GM12878 (cell line): Measurements from ENCODE around the gene TOMT. TPM values are rescaled to one million over a fixed set of nuclear protein-coding genes. Genes with fewer than 3 reads are reported as not detected.

ENCODE experiments used
- ATAC-seq: fragments of 200-7000 bp; cut with Tn5 transposase; 3 replicates; pipeline ENCODE4 v1.9.1; 2020; ENCODE audit warnings: mild to moderate bottlenecking, moderate library complexity
- BruUV-seq: library from RNA; stranded (reverse); fragments of 400-500 nt; replicated peaks from 2 replicates; lab custom pipeline; 2021; lab: Mats Ljungman, UMichigan
- CTCF ChIA-PET: fragments of 300-600 bp; sonication (Branson Sonifier 250); formaldehyde crosslinking; extraction: SDS; loops from one replicate; lab custom pipeline; 2021; ENCODE audit warnings: inconsistent platforms; lab: Yijun Ruan, JAX
- POLR2A ChIA-PET: fragments of 350-600 bp; formaldehyde crosslinking; extraction: SDS; loops from one replicate; lab custom pipeline; 2021; ENCODE audit warnings: inconsistent platforms; lab: Charles Lee
- RAD21 ChIA-PET: fragments of 300-600 bp; sonication (Branson Sonifier 250); formaldehyde crosslinking; loops from one replicate; lab custom pipeline; 2023; ENCODE audit warnings: antibody characterized with exemption; ENCODE audit not compliant: unreplicated experiment; lab: Charles Lee
- SMC1A ChIA-PET: fragments of 300-600 bp; sonication (Branson Sonifier 250); formaldehyde crosslinking; loops from one replicate; lab custom pipeline; 2023; ENCODE audit not compliant: unreplicated experiment, uncharacterized antibody; lab: Charles Lee
- DNase-seq: peaks from one replicate; pipeline ENCODE4 v3.0.0-alpha.2; 2011; ENCODE audit warnings: low read depth, low spot score
- FAIRE-seq: peaks from 3 replicates; lab custom pipeline; 2011; peaks lifted over from hg19 to GRCh38; lab: Jason Lieb, UNC
- H2AFZ ChIP-seq: 2 replicates; pipeline ENCODE4 v1.6.0; 2011; ENCODE audit warnings: low read depth, low read length, control low read depth; ENCODE audit not compliant: control insufficient read depth
- H3K27ac ChIP-seq: 2 replicates; pipeline ENCODE4 v1.5.1; 2011; ENCODE audit warnings: control low read depth; ENCODE audit not compliant: control insufficient read depth, insufficient read depth
- H3K27me3 ChIP-seq, 2 experiments: replicated peaks in 1 of 2; 2 replicates each; pipeline versions ENCODE4 v1.6.0 to v1.6.1; 2011; ENCODE audit warnings: low read length in 1 of 2; ENCODE audit not compliant: control insufficient read depth in 2 of 2, insufficient read depth in 2 of 2
- H3K36me3 ChIP-seq, 2 experiments: 2 replicates each; pipeline ENCODE4 v1.5.1; 2011; ENCODE audit warnings: low read length in 1 of 2; ENCODE audit not compliant: control insufficient read depth in 2 of 2, insufficient read depth in 2 of 2
- H3K4me1 ChIP-seq: 2 replicates; pipeline ENCODE4 v1.6.1; 2011; ENCODE audit warnings: mild to moderate bottlenecking, low read length, moderate library complexity, mixed read lengths; ENCODE audit not compliant: control insufficient read depth, insufficient read depth
- H3K4me2 ChIP-seq: 2 replicates; pipeline ENCODE4 v1.6.0; 2011; ENCODE audit warnings: control low read depth; ENCODE audit not compliant: control insufficient read depth, insufficient read depth
- H3K4me3 ChIP-seq: fragments of 200-600 bp; sonication (generic); 2 replicates; pipeline ENCODE4 v1.5.1; 2016
- H3K79me2 ChIP-seq: 2 replicates; pipeline ENCODE4 v1.6.0; 2011; ENCODE audit warnings: low read length; ENCODE audit not compliant: control insufficient read depth, insufficient read depth
- H3K9ac ChIP-seq: 2 replicates; pipeline ENCODE4 v1.8.0; 2011; ENCODE audit warnings: low read length, control low read depth, mixed read lengths; ENCODE audit not compliant: control insufficient read depth, insufficient read depth
- H3K9me3 ChIP-seq: replicated peaks from 3 replicates; pipeline ENCODE4 v1.5.1; 2011; ENCODE audit warnings: mild to moderate bottlenecking, low read length; ENCODE audit not compliant: control insufficient read depth, insufficient read depth
- H4K20me1 ChIP-seq: 2 replicates; pipeline ENCODE4 v1.6.0; 2011; ENCODE audit not compliant: control insufficient read depth, insufficient read depth
- ASH2L ChIP-seq: fragments of 300-600, 200-600 bp; sonication (generic); IDR thresholded peaks from 2 replicates; pipeline ENCODE4 v1.6.1; 2017; ENCODE audit warnings: low read depth, mild to moderate bottlenecking, borderline replicate concordance
- DPF2 ChIP-seq: fragments of 450-650 bp; IDR thresholded peaks from 2 replicates; pipeline ENCODE4 v1.6.1; 2017; ENCODE audit warnings: mild to moderate bottlenecking
- EP300 ChIP-seq, 2 experiments: fragments of 150-350 bp in 1 of 2; IDR thresholded peaks; 2 replicates each; pipeline ENCODE4 v1.6.1; 2011 to 2012; ENCODE audit warnings: low read depth in 2 of 2, low read length in 2 of 2, borderline replicate concordance in 1 of 2, improper control_type of control experiment in 1 of 2, inconsistent platforms in 1 of 2; ENCODE audit not compliant: control insufficient read depth in 1 of 2
- FOS ChIP-seq: IDR thresholded peaks from 3 replicates; pipeline ENCODE4 v1.6.1; 2011; ENCODE audit warnings: borderline replicate concordance; ENCODE audit not compliant: insufficient read length; ENCODE audit errors: extremely low read depth
- FOXM1 ChIP-seq: IDR thresholded peaks from 2 replicates; pipeline ENCODE4 v1.6.1; 2012; ENCODE audit warnings: low read depth, mild to moderate bottlenecking, inconsistent platforms, low read length, moderate library complexity
- MTA3 ChIP-seq: IDR thresholded peaks from 2 replicates; pipeline ENCODE4 v1.6.1; 2012; ENCODE audit warnings: low read length, inconsistent platforms, borderline replicate concordance
- MXI1 ChIP-seq: fragments of 150-350 bp; IDR thresholded peaks from 2 replicates; pipeline ENCODE4 v1.6.1; 2011; ENCODE audit warnings: low read depth, mild to moderate bottlenecking, inconsistent platforms, low read length, improper control_type of control experiment
- NBN ChIP-seq: fragments of 450-650 bp; IDR thresholded peaks from 2 replicates; pipeline ENCODE4 v1.6.1; 2016
- POLR2AphosphoS5 ChIP-seq: IDR thresholded peaks from 2 replicates; pipeline ENCODE4 v1.6.1; 2011; ENCODE audit warnings: mild to moderate bottlenecking, low read length, inconsistent platforms
- RB1 ChIP-seq: fragments of 450-650 bp; formaldehyde crosslinking; IDR thresholded peaks from 2 replicates; pipeline ENCODE4 v1.6.1; 2017; ENCODE audit warnings: mild to moderate bottlenecking, borderline replicate concordance
- RELA ChIP-seq: fragments of 450-650 bp; IDR thresholded peaks from 2 replicates; pipeline ENCODE4 v1.8.0; 2014; ENCODE audit warnings: borderline replicate concordance; ENCODE audit not compliant: partially characterized antibody
- RELB ChIP-seq: fragments of 450-650 bp; IDR thresholded peaks from 2 replicates; pipeline ENCODE4 v1.6.1; 2017; ENCODE audit warnings: low read depth, mild to moderate bottlenecking, moderate library complexity
- SIN3A ChIP-seq: IDR thresholded peaks from 2 replicates; pipeline ENCODE4 v1.6.1; 2012; ENCODE audit warnings: low read depth, low read length, improper control_type of control experiment
- STAT3 ChIP-seq: IDR thresholded peaks from 2 replicates; pipeline ENCODE4 v1.6.1; 2011; ENCODE audit warnings: low read depth, low read length, improper control_type of control experiment
- SUZ12 ChIP-seq: fragments of 200-600 bp; sonication (generic); IDR thresholded peaks from one replicate; pipeline ENCODE4 v1.6.1; 2018; ENCODE audit warnings: antibody characterized with exemption, mild to moderate bottlenecking; ENCODE audit not compliant: unreplicated experiment
- TCF12 ChIP-seq: IDR thresholded peaks from 2 replicates; pipeline ENCODE4 v1.6.1; 2011; ENCODE audit warnings: low read depth, mild to moderate bottlenecking, low read length
- WGBS: methylation state at CpG from one replicate; pipeline ENCODE4 v1.1.6; 2016; ENCODE audit warnings: low lambda C conversion rate; ENCODE audit not compliant: insufficient replicate concordance, insufficient coverage; ENCODE audit errors: missing lambda C conversion rate; 5-methylcytosine and 5-hydroxymethylcytosine counted together
- in situ Hi-C: fragments of 300-500 bp; cut with MboI; formaldehyde crosslinking; loops from 9 replicates; pipeline ENCODE4 v1.14.3; 2018; ENCODE audit warnings: mixed read lengths
- intact Hi-C: fragments of 100-400 bp; cut with micrococcal nuclease; formaldehyde crosslinking; loops from one replicate; pipeline ENCODE4 v1.14.2; 2022; ENCODE audit not compliant: unreplicated experiment
- polyA plus RNA-seq, 11 experiments: library from polyadenylated mRNA; depleted of rRNA in 4 of 11; unstranded in 6 of 11; stranded (reverse) in 5 of 11; fragments of >200 nt; fragmentation: Nextera tagmentation in 4 of 11; fragmentation: Illumina TruSeq in 1 of 11; extraction: Ambion mirVana in 4 of 11; extraction: Trizol in 1 of 11; gene quantifications; 1 replicate in 1 of 11; 2 replicates in 10 of 11; pipeline versions ENCODE4 v1.2.1 to v1.2.3, GENCODE V29; 2011 to 2016; ENCODE audit warnings: inconsistent platforms in 2 of 11, missing spikeins in 2 of 11, low read depth in 1 of 11
- total RNA-seq, 4 experiments: library from RNA; depleted of rRNA in 3 of 4; stranded (reverse); fragments of >200 nt in 3 of 4; fragmentation: Illumina TruSeq in 1 of 4; extraction: Trizol in 1 of 4; gene quantifications; 2 replicates each; pipeline versions ENCODE4 v1.2.1 to v1.2.3, GENCODE V29; 2013 to 2021
- TF ChIP-seq, protein P1 (sequence below): fragments of 450-650 bp; IDR thresholded peaks from 2 replicates; pipeline ENCODE4 v1.6.1; 2017; ENCODE audit warnings: mild to moderate bottlenecking
- TF ChIP-seq, protein P2 (sequence below): fragments of 450-650 bp; IDR thresholded peaks from 2 replicates; pipeline ENCODE4 v1.6.1; 2017; ENCODE audit warnings: mild to moderate bottlenecking, moderate library complexity

Gene TOMT
- total and polyA plus RNA-seq, 10 of the 15 experiments (the other 5 are each of a cell fraction or from before 2014, with no cell fraction given) = not detected

- ChIA-PET SMC1A (no interaction called here), CTCF (interaction anchor here (0.6 to 1.1 kb wide), 2 partner anchors 26 to 137 kb away, joined by 5 to 6 read pairs; no protein-coding TSS in a partner anchor), POLR2A (no interaction called here), RAD21 (no interaction called here)
- Histone ChIP-seq H3K36me3 (no peaks in the 10 kb centered on the region), H3K4me1 (no peaks in the 10 kb centered on the region), H3K4me2 (no peak overlapping the region), H2AFZ (no peak overlapping the region), H3K9me3 (no peaks in the 10 kb centered on the region; the same call in 2 of the 3 replicates), H4K20me1 (no peaks in the 10 kb centered on the region), H3K9ac (no peak overlapping the region), H3K27me3 (no peaks in the 10 kb centered on the region), H3K27ac (no peak overlapping the region), H3K4me3 (no peak overlapping the region), H3K79me2 (no peaks in the 10 kb centered on the region)
- no TSS peak for BruUV-seq
- WGBS = 50% methylated on average over 2 of the region's 2 CpGs
- TF ChIP-seq FOS (no peak), EP300 (IDR thresholded peaks at IDR 0.05; ENCODE audit: borderline replicate concordance in 1 of 2, control insufficient read depth in 1 of 2, low read depth in 2 of 2, low read length in 2 of 2) (no peak), RB1 (no peak), SUZ12 (no peak), DPF2 (no peak), RELB (no peak), STAT3 (no peak), NBN (no peak), MXI1 (no peak), RELA (no peak), FOXM1 (no peak), SIN3A (no peak), MTA3 (no peak), POLR2AphosphoS5 (no peak), TCF12 (no peak), ASH2L (no peak)
- TF ChIP-seq, protein P1, sequence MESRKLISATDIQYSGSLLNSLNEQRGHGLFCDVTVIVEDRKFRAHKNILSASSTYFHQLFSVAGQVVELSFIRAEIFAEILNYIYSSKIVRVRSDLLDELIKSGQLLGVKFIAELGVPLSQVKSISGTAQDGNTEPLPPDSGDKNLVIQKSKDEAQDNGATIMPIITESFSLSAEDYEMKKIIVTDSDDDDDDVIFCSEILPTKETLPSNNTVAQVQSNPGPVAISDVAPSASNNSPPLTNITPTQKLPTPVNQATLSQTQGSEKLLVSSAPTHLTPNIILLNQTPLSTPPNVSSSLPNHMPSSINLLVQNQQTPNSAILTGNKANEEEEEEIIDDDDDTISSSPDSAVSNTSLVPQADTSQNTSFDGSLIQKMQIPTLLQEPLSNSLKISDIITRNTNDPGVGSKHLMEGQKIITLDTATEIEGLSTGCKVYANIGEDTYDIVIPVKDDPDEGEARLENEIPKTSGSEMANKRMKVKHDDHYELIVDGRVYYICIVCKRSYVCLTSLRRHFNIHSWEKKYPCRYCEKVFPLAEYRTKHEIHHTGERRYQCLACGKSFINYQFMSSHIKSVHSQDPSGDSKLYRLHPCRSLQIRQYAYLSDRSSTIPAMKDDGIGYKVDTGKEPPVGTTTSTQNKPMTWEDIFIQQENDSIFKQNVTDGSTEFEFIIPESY = no peak
- TF ChIP-seq, protein P2, sequence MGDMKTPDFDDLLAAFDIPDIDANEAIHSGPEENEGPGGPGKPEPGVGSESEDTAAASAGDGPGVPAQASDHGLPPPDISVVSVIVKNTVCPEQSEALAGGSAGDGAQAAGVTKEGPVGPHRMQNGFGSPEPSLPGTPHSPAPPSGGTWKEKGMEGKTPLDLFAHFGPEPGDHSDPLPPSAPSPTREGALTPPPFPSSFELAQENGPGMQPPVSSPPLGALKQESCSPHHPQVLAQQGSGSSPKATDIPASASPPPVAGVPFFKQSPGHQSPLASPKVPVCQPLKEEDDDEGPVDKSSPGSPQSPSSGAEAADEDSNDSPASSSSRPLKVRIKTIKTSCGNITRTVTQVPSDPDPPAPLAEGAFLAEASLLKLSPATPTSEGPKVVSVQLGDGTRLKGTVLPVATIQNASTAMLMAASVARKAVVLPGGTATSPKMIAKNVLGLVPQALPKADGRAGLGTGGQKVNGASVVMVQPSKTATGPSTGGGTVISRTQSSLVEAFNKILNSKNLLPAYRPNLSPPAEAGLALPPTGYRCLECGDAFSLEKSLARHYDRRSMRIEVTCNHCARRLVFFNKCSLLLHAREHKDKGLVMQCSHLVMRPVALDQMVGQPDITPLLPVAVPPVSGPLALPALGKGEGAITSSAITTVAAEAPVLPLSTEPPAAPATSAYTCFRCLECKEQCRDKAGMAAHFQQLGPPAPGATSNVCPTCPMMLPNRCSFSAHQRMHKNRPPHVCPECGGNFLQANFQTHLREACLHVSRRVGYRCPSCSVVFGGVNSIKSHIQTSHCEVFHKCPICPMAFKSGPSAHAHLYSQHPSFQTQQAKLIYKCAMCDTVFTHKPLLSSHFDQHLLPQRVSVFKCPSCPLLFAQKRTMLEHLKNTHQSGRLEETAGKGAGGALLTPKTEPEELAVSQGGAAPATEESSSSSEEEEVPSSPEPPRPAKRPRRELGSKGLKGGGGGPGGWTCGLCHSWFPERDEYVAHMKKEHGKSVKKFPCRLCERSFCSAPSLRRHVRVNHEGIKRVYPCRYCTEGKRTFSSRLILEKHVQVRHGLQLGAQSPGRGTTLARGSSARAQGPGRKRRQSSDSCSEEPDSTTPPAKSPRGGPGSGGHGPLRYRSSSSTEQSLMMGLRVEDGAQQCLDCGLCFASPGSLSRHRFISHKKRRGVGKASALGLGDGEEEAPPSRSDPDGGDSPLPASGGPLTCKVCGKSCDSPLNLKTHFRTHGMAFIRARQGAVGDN = no peak
- in situ Hi-C loops (no loop called here), intact Hi-C loops (no loop called here)
- DNase-seq (no peak), ATAC-seq (no peak), FAIRE-seq (no peak)
Observed at GRCh38 chr11:72120930-72121329, 15.2 kb downstream of the TOMT start.
